HL-60 (cell line): ENCODE results near the gene B3GAT3.

Experiments used
- DNase-seq, 2 experiments: peaks; one replicate each; pipeline ENCODE4 v3.0.0-alpha.2; 2010 to 2020; ENCODE audit warnings: low read depth in 1 of 2, low spot score in 1 of 2
- H3K27ac ChIP-seq: fragments of 250-450 bp; sonication (Bioruptor Pico); replicated peaks from 2 replicates; pipeline ENCODE4 v1.5.1; 2020; ENCODE audit warnings: mild to moderate bottlenecking, moderate library complexity
- H3K27me3 ChIP-seq: fragments of 250-450 bp; sonication (Bioruptor Pico); 2 replicates; pipeline ENCODE4 v1.5.1; 2021; ENCODE audit warnings: mild to moderate bottlenecking, moderate library complexity; ENCODE audit not compliant: insufficient read depth, poor library complexity, severe bottlenecking
- H3K4me3 ChIP-seq: replicated peaks from 2 replicates; pipeline ENCODE4 v1.5.1; 2011; ENCODE audit warnings: mild to moderate bottlenecking, control low read depth, low read length; ENCODE audit not compliant: insufficient read depth
- CTCF ChIP-seq: IDR thresholded peaks from one replicate; pipeline ENCODE4 v1.5.1; 2011; ENCODE audit warnings: low read length, control low read depth, inconsistent platforms; ENCODE audit not compliant: insufficient read depth
- GABPA ChIP-seq: IDR thresholded peaks from 2 replicates; pipeline ENCODE4 v1.6.1; 2012; ENCODE audit warnings: low read depth
- POLR2AphosphoS5 ChIP-seq: IDR thresholded peaks from 2 replicates; pipeline ENCODE4 v1.6.1; 2012; ENCODE audit warnings: low read depth
- REST ChIP-seq: IDR thresholded peaks from 2 replicates; pipeline ENCODE4 v1.6.1; 2012; ENCODE audit warnings: low read depth; ENCODE audit not compliant: insufficient replicate concordance
- SPI1 ChIP-seq: IDR thresholded peaks from 2 replicates; pipeline ENCODE4 v1.6.1; 2012; ENCODE audit warnings: low read depth, mild to moderate bottlenecking, borderline replicate concordance

Gene B3GAT3

GRCh38 chr11:62665075-62665598 is 43.4 kb upstream of the B3GAT3 start, which contains the start of the genes C11orf98 and CSKMT:
Gene C11orf98 (minus strand): TSS chr11:62665210. CDS start chr11:62665169, 41 bp downstream.
Gene CSKMT (plus strand): TSS chr11:62665312. CDS start chr11:62665880, 568 bp downstream.
- DNase-seq = peak; percentile 90 to 96
- Histone ChIP-seq H3K27ac (peak within 1 kb of the TSS; percentile 78), H3K27me3 (no peaks in the 10 kb centered on the region), H3K4me3 (peak within 1 kb of the TSS; percentile 72)
- peak; percentile 64; the same call in 1 of the 2 replicates for TF ChIP-seq GABPA
- peak; percentile 77 for TF ChIP-seq REST
- no peak for TF ChIP-seq CTCF
- TF ChIP-seq POLR2AphosphoS5 = peak; percentile 99
- TF ChIP-seq SPI1 = peak; percentile 58; the same call in 1 of the 2 replicates

- no peaks in the 10 kb centered on the region for H3K27me3 ChIP-seq
- H3K27ac ChIP-seq = peak overlapping the region; percentile 78
- TF ChIP-seq CTCF (no peak), GABPA (no peak), REST (no peak), SPI1 (no peak), POLR2AphosphoS5 (no peak)
- peak in 1 of 2 experiments; percentile 53 for DNase-seq
- peak overlapping the region; percentile 72 for H3K4me3 ChIP-seq
Measured at GRCh38 chr11:62664405-62665074, 42.8 kb upstream of the B3GAT3 start.

GRCh38 chr11:62656796-62657429 is 35.1 kb upstream of the B3GAT3 start:
- no peak overlapping the region for H3K4me3 ChIP-seq
- DNase-seq = no peak
- H3K27me3 ChIP-seq = no peaks in the 10 kb centered on the region
- H3K27ac ChIP-seq = peak overlapping the region; percentile 14; the same call in 1 of the 2 replicates
- TF ChIP-seq REST = no peak
- TF ChIP-seq CTCF = no peak
- TF ChIP-seq POLR2AphosphoS5 = no peak
- TF ChIP-seq SPI1 = no peak
- no peak for TF ChIP-seq GABPA
